Measurements from ENCODE around the gene BPIFB2.
"Not testable (repeated sequence)": the region's sequence is repeated elsewhere in the genome, so short reads cannot be mapped to it uniquely, and the experiment has no call there.

The BPIFB2 gene

DNA sequence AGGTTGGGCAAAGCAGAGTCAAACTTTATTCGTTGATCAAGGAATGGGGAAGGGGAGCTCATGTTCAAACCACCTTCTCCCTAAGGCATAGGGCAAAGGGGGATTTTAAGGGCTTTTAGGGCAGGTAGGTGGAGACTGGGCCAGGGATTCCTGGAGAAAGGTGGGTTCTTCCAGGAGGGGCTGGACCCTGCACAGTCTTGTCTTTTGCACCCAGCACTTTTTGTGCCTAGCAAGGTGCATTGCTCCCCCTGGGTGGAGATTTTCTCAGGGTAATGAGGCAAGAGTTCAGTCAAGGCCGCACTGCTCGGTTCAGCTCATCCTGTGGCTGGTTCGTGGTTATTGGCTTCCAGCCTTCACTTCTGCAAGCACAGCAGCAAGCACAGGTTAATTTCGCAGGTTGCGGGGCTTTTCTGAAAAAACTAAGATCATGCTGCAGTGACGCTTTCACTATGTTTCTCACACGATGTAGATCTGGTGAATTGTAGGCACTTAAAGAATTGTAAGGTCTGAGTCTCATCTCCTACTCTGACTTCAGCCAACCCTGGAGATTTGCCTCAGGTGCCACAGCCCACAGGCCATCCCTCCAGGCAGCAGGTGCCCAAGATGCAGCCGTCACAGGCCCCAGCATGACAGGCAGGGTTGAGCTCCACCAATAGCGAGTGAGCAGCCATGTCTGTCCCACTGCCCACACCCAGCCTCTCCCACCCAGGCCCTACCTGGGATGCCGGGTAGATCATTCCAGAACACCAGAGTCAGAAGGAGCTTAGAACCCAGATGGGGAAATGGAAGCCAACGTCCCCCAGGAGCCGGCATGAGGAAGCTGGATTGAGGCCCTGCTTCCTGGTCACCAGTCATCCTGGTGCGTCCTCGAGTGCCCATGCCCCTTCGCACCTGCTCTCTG is 40.4 kb upstream of the BPIFB2 start:
- no peak overlapping the region for H3K27ac Mint-ChIP-seq
- DNase-seq: peak; percentile 80
- H3K9me3 Mint-ChIP-seq: no peaks in the 10 kb centered on the region
- H3K4me1 Mint-ChIP-seq: peaks cover 19% of the 10 kb centered on the region
- H3K36me3 Mint-ChIP-seq: no peaks in the 10 kb centered on the region
- CTCF ChIA-PET: interaction anchor here (0.6 to 3.7 kb wide), 5 partner anchors 9 to 75 kb away, joined by 3 to 19 read pairs (median 4); partner anchors contain the start of gene SUN5
- H3K27me3 Mint-ChIP-seq: peaks cover 5% of the 10 kb centered on the region
- H3K4me3 Mint-ChIP-seq: peak overlapping the region; percentile 42

GRCh38 chr20:32967961-32968457 is 39.5 kb upstream of the BPIFB2 start:
- peaks cover 15% of the 10 kb centered on the region for H3K4me1 Mint-ChIP-seq
- H3K36me3 Mint-ChIP-seq: peaks cover 2% of the 10 kb centered on the region
- CTCF ChIA-PET: interaction anchor here (0.6 to 3.7 kb wide), 5 partner anchors 8 to 74 kb away, joined by 3 to 19 read pairs (median 4); partner anchors contain the start of gene SUN5
- peaks cover 5% of the 10 kb centered on the region for H3K27me3 Mint-ChIP-seq
- H3K4me3 Mint-ChIP-seq: peak overlapping the region; percentile 27
- H3K27ac Mint-ChIP-seq: no peak overlapping the region
- no peaks in the 10 kb centered on the region for H3K9me3 Mint-ChIP-seq
- peak; percentile 50 for DNase-seq

GRCh38 chr20:32968478-32969241 is 38.8 kb upstream of the BPIFB2 start:
- Mint-ChIP-seq H3K27me3 (peaks cover 4% of the 10 kb centered on the region), H3K4me1 (peaks cover 8% of the 10 kb centered on the region), H3K36me3 (peaks cover 3% of the 10 kb centered on the region), H3K4me3 (peak overlapping the region; percentile 0), H3K9me3 (no peaks in the 10 kb centered on the region), H3K27ac (no peak overlapping the region)
- CTCF ChIA-PET: interaction anchor here (1.2 to 3.7 kb wide), 4 partner anchors 23 to 67 kb away, joined by 4 to 19 read pairs (median 4); partner anchors contain the start of gene SUN5
- no peak for DNase-seq

- Mint-ChIP-seq H3K4me1 (peaks cover 2% of the 10 kb centered on the region), H3K36me3 (peaks cover 3% of the 10 kb centered on the region)
Measured at GRCh38 chr20:32969356-32970114, 38.0 kb upstream of the BPIFB2 start.

GRCh38 chr20:32970115-32970972 is 37.2 kb upstream of the BPIFB2 start:
- Mint-ChIP-seq H3K4me1 (no peaks in the 10 kb centered on the region), H3K9me3 (peaks cover 6% of the 10 kb centered on the region), H3K36me3 (peaks cover 9% of the 10 kb centered on the region), H3K27ac (no peak overlapping the region), H3K4me3 (no peak overlapping the region), H3K27me3 (no peaks in the 10 kb centered on the region)
- CTCF ChIA-PET: interaction anchor here (1.5 to 4.7 kb wide), 2 partner anchors 20 to 25 kb away, joined by 3 to 24 read pairs; no protein-coding TSS in a partner anchor
- no peak for DNase-seq

More at GRCh38 chr20:32969356-32970114, 38.0 kb upstream of the BPIFB2 start:
- H3K27ac Mint-ChIP-seq: no peak overlapping the region
- CTCF ChIA-PET: interaction anchor here (1.2 to 1.6 kb wide), 2 partner anchors 24 to 68 kb away, joined by 4 to 5 read pairs; no protein-coding TSS in a partner anchor
- H3K9me3 Mint-ChIP-seq: peaks cover under 1% of the 10 kb centered on the region
- no peak overlapping the region for H3K4me3 Mint-ChIP-seq
- no peak for DNase-seq
- no peaks in the 10 kb centered on the region for H3K27me3 Mint-ChIP-seq

DNA sequence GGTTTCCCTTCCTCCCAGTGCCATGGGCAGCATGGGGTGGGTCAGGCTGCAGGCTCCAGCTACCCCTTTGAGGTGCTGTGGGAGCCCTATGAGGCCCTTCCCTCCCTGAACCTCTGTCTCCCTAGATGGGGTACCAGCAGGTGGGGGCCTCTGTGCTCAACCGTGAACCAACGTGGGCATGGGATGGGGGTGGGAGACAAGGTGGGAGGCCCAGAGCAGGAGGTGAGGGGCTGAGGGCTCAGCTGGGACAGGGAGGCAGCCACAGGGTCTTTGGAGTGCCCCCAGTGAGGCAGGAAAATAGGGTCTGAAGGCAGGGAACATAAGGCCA is 36.6 kb upstream of the BPIFB2 start:
- Mint-ChIP-seq H3K36me3 (peaks cover 11% of the 10 kb centered on the region), H3K4me1 (no peaks in the 10 kb centered on the region), H3K27ac (no peak overlapping the region), H3K27me3 (no peaks in the 10 kb centered on the region), H3K4me3 (peak overlapping the region; percentile 14), H3K9me3 (peaks cover 10% of the 10 kb centered on the region)
- DNase-seq: no peak
- CTCF ChIA-PET: interaction anchor here (1.5 to 4.7 kb wide), 2 partner anchors 20 to 25 kb away, joined by 3 to 24 read pairs; no protein-coding TSS in a partner anchor

DNA sequence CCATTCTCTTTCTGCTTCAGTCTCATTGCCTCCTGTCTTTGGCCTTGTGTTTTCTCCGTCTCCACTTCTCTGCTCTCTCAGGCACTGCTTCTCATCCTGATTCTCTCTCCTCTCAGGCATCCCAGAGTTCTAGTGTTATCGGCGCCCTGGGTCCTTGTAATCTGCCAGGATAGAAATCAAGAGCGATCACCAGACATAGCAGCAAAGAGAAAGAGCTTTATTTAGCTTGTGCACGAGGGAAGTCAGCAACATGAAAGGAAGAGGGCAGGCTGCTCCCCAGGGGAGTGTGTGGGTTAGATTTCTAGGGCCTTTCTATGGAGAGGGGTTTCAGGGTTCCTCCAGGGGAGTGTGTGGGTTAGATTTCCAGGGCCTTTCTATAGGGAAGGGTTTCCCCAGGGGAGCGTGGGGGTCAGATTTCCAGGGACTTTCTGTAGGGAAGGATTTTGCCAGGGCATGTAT is 35.8 kb upstream of the BPIFB2 start:
- peaks cover 8% of the 10 kb centered on the region for H3K4me1 Mint-ChIP-seq
- H3K4me3 Mint-ChIP-seq: no peak overlapping the region
- H3K27me3 Mint-ChIP-seq: no peaks in the 10 kb centered on the region
- DNase-seq: peak; percentile 55
- H3K36me3 Mint-ChIP-seq: peaks cover 18% of the 10 kb centered on the region
- H3K27ac Mint-ChIP-seq: no peak overlapping the region
- peaks cover 18% of the 10 kb centered on the region for H3K9me3 Mint-ChIP-seq
- CTCF ChIA-PET: interaction anchor here (0.8 to 4.7 kb wide), 3 partner anchors 19 to 33 kb away, joined by 3 to 24 read pairs (median 3); no protein-coding TSS in a partner anchor

DNA sequence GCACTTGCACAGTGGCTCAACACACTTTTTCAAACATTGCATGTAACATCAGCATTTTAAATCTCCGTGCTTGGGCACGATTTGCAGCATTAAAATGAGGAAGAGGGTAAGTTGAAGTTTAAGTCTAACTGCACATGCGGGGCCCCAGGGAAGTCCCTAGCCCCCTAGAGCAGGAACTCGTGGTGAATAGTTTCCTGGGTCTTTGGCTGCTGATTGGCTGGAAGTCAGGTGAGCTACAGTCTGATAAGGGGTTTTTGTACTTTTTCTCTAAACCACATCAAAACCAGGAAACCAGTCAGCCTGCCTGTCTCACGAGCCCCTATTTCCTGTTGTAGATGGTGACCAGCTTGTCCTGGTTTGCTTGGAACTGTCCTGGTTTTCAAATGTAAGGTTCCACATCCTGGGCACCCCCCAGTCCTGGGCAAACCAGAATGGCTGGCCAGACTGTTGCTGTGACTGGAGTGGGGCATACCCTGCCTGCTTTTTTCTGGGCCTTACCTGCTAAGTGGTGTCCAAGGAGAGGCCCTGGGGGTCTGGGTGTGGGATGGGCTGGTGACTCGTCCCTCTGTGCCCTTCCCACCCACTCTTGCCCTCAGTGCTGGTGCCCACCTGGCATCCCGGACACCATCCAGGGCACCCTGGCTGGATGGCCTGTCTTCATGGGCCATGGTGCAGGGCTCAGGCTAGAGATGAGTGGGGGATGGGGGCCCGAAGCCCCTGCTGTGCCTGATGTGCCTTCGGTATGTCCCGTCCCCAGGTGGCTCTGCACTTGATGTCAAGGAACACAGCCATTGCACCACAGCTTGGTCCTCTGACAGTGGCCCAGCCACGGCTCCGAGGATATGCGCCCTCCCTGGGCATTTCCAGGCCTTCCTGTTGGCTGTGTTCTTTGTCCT is 35.1 kb upstream of the BPIFB2 start:
- Mint-ChIP-seq H3K9me3 (peaks cover 25% of the 10 kb centered on the region), H3K4me1 (peaks cover 13% of the 10 kb centered on the region), H3K36me3 (peaks cover 21% of the 10 kb centered on the region), H3K27ac (no peak overlapping the region), H3K4me3 (peak overlapping the region; percentile 39), H3K27me3 (no peaks in the 10 kb centered on the region)
- DNase-seq: peak; percentile 89
- CTCF ChIA-PET: interaction anchor here (0.7 to 4.7 kb wide), 3 partner anchors 27 to 70 kb away, joined by 3 to 24 read pairs (median 3); no protein-coding TSS in a partner anchor

DNA sequence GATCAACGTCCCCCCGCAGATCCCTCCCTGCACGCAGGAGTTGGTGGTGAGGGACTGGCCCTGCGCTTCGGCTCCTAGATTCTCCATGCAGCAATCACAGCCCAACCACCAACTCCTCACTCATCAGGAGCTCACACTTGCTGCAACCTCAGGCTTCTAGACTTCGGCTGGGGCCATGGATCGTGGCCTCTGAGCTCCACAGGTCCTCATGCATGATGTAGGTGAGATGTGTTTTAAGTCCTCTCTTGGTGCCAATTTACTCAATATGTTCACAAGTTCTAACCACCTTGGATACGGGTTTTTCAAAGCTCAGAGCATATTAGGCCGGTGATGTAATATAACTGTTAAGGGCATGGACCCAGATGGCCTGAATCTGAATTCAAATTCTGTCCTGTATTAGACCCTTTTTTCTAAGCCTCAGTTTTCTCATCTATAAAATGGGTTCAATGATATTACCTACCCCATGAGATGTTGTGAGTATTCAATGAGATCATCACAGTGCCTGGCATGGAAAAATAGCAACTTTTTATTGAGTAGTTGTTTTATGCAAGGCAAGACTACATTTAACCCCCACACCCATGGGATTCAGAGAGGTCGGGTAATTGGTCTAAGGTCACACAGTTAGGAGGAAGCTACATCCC is 34.3 kb upstream of the BPIFB2 start:
- CTCF ChIA-PET: interaction anchor here (0.5 to 4.7 kb wide), 2 partner anchors 27 to 1386 kb away, joined by 3 to 24 read pairs; no protein-coding TSS in a partner anchor
- no peak for DNase-seq
- H3K27me3 Mint-ChIP-seq: no peaks in the 10 kb centered on the region
- peak overlapping the region; percentile 39 for H3K4me3 Mint-ChIP-seq
- no peak overlapping the region for H3K27ac Mint-ChIP-seq
- H3K4me1 Mint-ChIP-seq: peaks cover 13% of the 10 kb centered on the region
- H3K36me3 Mint-ChIP-seq: peaks cover 23% of the 10 kb centered on the region
- H3K9me3 Mint-ChIP-seq: peaks cover 32% of the 10 kb centered on the region

- H3K9me3 Mint-ChIP-seq: peaks cover 32% of the 10 kb centered on the region
- DNase-seq, H3K27ac Mint-ChIP-seq, H3K27me3 Mint-ChIP-seq, H3K4me3 Mint-ChIP-seq: not testable (repeated sequence)
- peaks cover 23% of the 10 kb centered on the region for H3K36me3 Mint-ChIP-seq
- CTCF ChIA-PET: interaction anchor here (0.5 to 4.7 kb wide), 2 partner anchors 29 to 1387 kb away, joined by 3 to 24 read pairs; no protein-coding TSS in a partner anchor
- H3K4me1 Mint-ChIP-seq: peaks cover 13% of the 10 kb centered on the region
Measured at GRCh38 chr20:32974204-32975064, 33.1 kb upstream of the BPIFB2 start.

DNA sequence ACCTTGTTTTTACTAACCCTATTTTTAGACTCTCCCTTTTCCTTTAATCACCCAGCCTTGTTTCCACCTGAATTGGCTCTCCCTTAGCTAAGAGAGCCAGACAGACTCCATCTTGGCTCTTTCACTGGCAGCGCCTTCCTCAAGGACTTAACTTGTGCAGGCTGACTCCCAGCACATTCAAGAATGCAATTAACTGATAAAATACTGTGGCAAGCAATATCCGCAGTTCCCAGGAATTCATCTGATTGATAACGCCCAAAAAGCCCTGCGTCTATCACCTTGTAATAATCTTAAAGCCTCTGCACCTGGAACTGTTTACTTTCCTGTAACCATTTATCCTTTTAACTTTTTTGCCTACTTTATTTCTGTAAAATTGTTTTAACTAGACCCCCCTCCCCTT is 32.4 kb upstream of the BPIFB2 start:
- DNase-seq, H3K27ac Mint-ChIP-seq, CTCF ChIA-PET, H3K4me3 Mint-ChIP-seq, H3K27me3 Mint-ChIP-seq: not testable (repeated sequence)
- Mint-ChIP-seq H3K4me1 (peaks cover 13% of the 10 kb centered on the region), H3K9me3 (peaks cover 32% of the 10 kb centered on the region), H3K36me3 (peaks cover 23% of the 10 kb centered on the region)
